PFSK-1 (cell line): Measurements from ENCODE around the gene ZIC1.

Experiments
- FOXP2 ChIP-seq: optimal IDR thresholded peaks from 2 replicates; pipeline ENCODE3; 2011; ENCODE audit warnings: borderline replicate concordance, control low read depth, inconsistent platforms; ENCODE audit not compliant: insufficient read depth; ENCODE audit errors: extremely low read length, extremely low read depth
- POLR2AphosphoS5 ChIP-seq: IDR thresholded peaks from 2 replicates; pipeline ENCODE4 v1.6.1; 2012; ENCODE audit warnings: low read depth, mild to moderate bottlenecking, control low read depth, low read length, moderate library complexity
- SIN3A ChIP-seq: IDR thresholded peaks from 2 replicates; pipeline ENCODE4 v1.6.1; 2012; ENCODE audit warnings: mild to moderate bottlenecking, low read length, moderate library complexity, borderline replicate concordance; ENCODE audit not compliant: insufficient read depth
- TAF1 ChIP-seq: IDR thresholded peaks from 2 replicates; pipeline ENCODE4 v1.6.1; 2012; ENCODE audit warnings: low read length, control low read depth, borderline replicate concordance; ENCODE audit not compliant: insufficient read depth
- TF ChIP-seq, protein P1 (sequence below), 2 experiments: IDR thresholded peaks; 2 replicates each; pipeline versions ENCODE4 v1.6.1 to v1.8.0; 2011 to 2012; ENCODE audit warnings: low read depth in 2 of 2, low read length in 2 of 2, control low read depth in 1 of 2, inconsistent platforms in 1 of 2, mild to moderate bottlenecking in 1 of 2, moderate library complexity in 1 of 2; ENCODE audit not compliant: insufficient read depth in 1 of 2

DNA sequence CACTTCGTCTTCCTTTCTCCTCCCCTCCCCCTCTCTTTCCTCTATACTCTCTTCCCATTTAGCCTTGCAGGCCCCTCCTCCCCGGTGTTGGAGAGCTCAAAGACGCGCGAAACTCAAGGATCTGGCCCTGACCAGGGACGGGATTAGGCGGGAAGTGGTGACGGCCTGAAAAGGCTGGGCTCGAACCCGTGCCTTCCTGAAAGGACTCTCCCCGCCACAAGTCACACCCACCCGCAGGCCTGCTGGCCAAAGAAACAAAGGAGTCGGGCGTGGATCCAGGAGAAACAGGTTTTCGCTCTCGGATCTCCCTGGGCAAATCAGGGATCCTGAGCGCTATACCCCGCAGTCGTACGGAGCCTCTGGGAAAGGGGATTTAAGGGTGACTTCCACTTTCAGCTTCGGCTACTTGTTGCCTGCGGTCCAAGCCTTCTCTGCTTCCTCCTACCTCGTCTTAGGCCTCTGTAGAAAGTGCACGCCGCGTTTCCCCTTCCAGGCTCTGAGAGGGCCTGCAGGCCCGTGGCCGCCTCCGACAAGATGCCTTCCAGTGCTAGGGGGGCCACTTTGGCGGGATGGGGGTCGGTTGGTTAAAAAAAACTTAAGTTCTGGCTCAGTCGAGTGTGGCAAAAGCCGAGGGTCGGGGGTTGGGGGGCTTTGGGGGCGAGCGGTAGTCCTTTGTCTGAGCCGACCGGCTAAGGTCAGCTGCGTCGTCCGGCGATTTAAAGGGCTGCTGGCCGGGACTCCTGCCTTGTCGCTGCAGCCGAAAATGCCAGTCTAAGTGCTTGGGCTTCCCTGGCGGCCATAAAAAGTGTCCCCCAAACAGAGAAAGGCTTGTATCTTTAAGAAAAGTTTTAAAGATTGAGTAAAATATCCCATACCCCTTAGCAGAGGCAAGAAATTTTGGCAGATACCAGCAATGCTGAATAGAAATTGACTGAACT, 11.0 kb upstream of the ZIC1 start:
- TF ChIP-seq POLR2AphosphoS5, result no peak
- no peak for TF ChIP-seq TAF1
- TF ChIP-seq, protein P1, sequence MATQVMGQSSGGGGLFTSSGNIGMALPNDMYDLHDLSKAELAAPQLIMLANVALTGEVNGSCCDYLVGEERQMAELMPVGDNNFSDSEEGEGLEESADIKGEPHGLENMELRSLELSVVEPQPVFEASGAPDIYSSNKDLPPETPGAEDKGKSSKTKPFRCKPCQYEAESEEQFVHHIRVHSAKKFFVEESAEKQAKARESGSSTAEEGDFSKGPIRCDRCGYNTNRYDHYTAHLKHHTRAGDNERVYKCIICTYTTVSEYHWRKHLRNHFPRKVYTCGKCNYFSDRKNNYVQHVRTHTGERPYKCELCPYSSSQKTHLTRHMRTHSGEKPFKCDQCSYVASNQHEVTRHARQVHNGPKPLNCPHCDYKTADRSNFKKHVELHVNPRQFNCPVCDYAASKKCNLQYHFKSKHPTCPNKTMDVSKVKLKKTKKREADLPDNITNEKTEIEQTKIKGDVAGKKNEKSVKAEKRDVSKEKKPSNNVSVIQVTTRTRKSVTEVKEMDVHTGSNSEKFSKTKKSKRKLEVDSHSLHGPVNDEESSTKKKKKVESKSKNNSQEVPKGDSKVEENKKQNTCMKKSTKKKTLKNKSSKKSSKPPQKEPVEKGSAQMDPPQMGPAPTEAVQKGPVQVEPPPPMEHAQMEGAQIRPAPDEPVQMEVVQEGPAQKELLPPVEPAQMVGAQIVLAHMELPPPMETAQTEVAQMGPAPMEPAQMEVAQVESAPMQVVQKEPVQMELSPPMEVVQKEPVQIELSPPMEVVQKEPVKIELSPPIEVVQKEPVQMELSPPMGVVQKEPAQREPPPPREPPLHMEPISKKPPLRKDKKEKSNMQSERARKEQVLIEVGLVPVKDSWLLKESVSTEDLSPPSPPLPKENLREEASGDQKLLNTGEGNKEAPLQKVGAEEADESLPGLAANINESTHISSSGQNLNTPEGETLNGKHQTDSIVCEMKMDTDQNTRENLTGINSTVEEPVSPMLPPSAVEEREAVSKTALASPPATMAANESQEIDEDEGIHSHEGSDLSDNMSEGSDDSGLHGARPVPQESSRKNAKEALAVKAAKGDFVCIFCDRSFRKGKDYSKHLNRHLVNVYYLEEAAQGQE (IDR thresholded peaks at IDR 0.05; ENCODE audit: insufficient read depth in 1 of 2, low read depth in 2 of 2, low read length in 2 of 2), result no peak
- TF ChIP-seq SIN3A, result no peak
- TF ChIP-seq FOXP2, result no peak
